Measurements from ENCODE around the gene WDR75.

GRCh38 chr2:189446780-189447179 is 5.5 kb downstream of the WDR75 start:
- no peak for TF ChIP-seq GATA2 (IDR thresholded peaks at IDR 0.05; ENCODE audit: low read depth, low read length)
- no peak for TF ChIP-seq GATA3 (IDR thresholded peaks at IDR 0.05; ENCODE audit: low read depth, low read length)
